H4 (cell line): ENCODE data around the gene C22orf31. TPM values are rescaled to one million over a fixed set of nuclear protein-coding genes. Genes with fewer than 3 reads are reported as not detected.

Experiments
- DNase-seq: peaks from one replicate; pipeline ENCODE4 v3.0.0-alpha.2; 2015; ENCODE audit warnings: low spot score
- total RNA-seq: library from RNA; depleted of rRNA; stranded (reverse); fragments of >200 nt; shearing (Covaris generic); gene quantifications from 2 replicates; pipeline ENCODE4 v1.2.3, GENCODE V29; 2014; rRNA removed

Gene C22orf31
- total RNA-seq = not detected in 2 replicates

GRCh38 chr22:29061773-29062172 lies at the start of gene C22orf31:
Gene C22orf31, minus strand, starts transcription at chr22:29061831. Its CDS starts 39 bp downstream, at chr22:29061792.
- no peak for DNase-seq

- DNase-seq = no peak
Observed at GRCh38 chr22:29110946-29111345, 49.3 kb upstream of the C22orf31 start.

- DNase-seq = peak; percentile 67
Observed at GRCh38 chr22:29109822-29110221, 48.2 kb upstream of the C22orf31 start.

GRCh38 chr22:29108137-29108536 lies 46.5 kb upstream of the C22orf31 start:
- no peak for DNase-seq

GRCh38 chr22:29106839-29107238 lies 45.2 kb upstream of the C22orf31 start:
- DNase-seq = no peak

GRCh38 chr22:29105468-29105867 lies 43.8 kb upstream of the C22orf31 start:
- DNase-seq = no peak

- DNase-seq = no peak
Observed at GRCh38 chr22:29103121-29103520, 41.5 kb upstream of the C22orf31 start.

- DNase-seq = no peak
Observed at GRCh38 chr22:29102300-29102699, 40.7 kb upstream of the C22orf31 start.

- no peak for DNase-seq
Observed at GRCh38 chr22:29098296-29098695, 36.7 kb upstream of the C22orf31 start.

- no peak for DNase-seq
Observed at GRCh38 chr22:29096736-29097669, 35.4 kb upstream of the C22orf31 start.

- DNase-seq = no peak
Observed at GRCh38 chr22:29095459-29095858, 33.8 kb upstream of the C22orf31 start.

GRCh38 chr22:29093501-29094300 lies 32.1 kb upstream of the C22orf31 start:
- DNase-seq = no peak

- no peak for DNase-seq
Observed at GRCh38 chr22:29093030-29093429, 31.4 kb upstream of the C22orf31 start.

- DNase-seq = no peak
Observed at GRCh38 chr22:29092243-29092642, 30.6 kb upstream of the C22orf31 start.

- DNase-seq = no peak
Observed at GRCh38 chr22:29090039-29090438, 28.4 kb upstream of the C22orf31 start.

- DNase-seq = no peak
Observed at GRCh38 chr22:29089507-29089906, 27.9 kb upstream of the C22orf31 start.

GRCh38 chr22:29088809-29089208 lies 27.2 kb upstream of the C22orf31 start:
- DNase-seq = no peak

- DNase-seq = no peak
Observed at GRCh38 chr22:29087012-29087411, 25.4 kb upstream of the C22orf31 start.

GRCh38 chr22:29083933-29084591 lies 22.4 kb upstream of the C22orf31 start:
- DNase-seq = no peak

GRCh38 chr22:29083576-29083932 lies 21.9 kb upstream of the C22orf31 start:
- DNase-seq = peak; percentile 27

- DNase-seq = no peak
Observed at GRCh38 chr22:29082826-29083545, 21.4 kb upstream of the C22orf31 start.
